NCI-H345 (cell line): ENCODE results near the gene PREX1.

Experiments
- DNase-seq: peaks from one replicate; lab custom pipeline; 2025; lab: John Stamatoyannopoulos, UW

PREX1 gene

DNA sequence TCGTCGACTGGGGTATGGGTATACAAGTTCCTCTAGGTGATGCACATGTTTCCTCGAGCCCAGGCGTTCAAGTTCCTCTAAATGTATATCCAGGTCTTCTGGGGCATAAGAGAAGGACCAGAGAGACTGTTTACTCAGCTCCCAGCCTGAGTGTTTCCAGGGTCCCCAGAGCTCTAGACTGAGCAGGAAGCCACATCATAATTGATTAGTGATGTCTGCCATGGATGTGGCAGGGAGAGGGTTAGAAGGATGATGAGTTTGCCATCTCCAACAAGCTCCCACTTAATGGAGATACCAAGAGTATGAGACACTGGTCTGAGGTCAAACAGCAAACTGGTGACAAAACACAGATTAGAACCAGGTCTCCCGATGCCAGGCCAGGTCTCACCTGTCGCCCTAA, 74.8 kb downstream of the PREX1 start:
- peak; percentile 3 for DNase-seq

DNA sequence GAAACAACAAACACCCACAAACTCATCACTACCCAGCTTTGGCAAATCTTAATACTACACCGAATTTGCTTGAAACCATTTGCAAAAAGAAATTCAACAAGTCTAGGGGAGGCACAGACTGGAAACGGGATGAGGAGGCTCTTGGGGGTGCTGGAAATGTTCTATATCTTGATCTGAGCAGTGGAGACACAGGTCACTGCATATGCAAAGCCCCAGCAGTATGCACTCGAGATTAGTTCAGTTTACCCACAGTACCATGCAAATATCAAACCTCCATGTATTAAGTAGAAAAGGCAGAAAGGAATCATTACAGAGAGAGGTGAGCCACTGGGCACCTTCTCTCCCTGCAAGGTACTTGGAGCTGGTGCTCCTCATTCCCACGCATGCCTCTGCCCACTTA, 75.9 kb downstream of the PREX1 start:
- DNase-seq: no peak

DNA sequence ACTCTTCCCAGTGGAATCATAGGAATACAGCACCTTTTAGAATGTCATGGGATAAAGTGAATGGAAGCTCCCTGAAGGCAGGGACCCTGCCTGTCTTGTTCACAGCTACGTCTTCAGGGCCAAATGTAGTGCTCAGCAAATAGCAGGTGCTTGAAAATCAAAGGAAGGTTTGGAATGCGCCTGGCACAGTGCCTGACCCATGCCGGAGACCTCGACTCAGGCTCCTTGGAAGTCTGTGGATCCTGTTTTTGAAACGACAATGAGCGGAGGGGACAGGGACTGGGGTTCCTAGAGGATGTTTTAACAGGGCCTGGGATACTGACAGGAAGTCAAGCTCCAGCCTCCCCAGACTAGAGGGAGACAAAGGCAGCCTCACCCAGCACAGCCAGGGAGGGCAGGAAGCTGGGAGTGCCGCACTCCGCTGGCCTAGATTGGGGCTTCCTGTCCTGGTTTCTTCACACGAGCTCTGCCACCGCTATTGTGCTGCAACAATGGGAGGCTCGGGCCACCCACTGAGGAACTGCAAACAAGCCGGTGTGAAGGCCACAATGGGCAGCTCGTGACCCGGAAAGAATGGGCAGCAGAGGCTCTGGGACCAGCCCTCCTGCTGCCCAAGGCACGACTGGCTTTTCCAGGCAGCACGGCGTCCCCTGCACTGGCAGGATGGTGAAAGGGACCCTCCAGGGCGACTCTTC, 76.7 kb downstream of the PREX1 start:
- DNase-seq: peak; percentile 80

DNA sequence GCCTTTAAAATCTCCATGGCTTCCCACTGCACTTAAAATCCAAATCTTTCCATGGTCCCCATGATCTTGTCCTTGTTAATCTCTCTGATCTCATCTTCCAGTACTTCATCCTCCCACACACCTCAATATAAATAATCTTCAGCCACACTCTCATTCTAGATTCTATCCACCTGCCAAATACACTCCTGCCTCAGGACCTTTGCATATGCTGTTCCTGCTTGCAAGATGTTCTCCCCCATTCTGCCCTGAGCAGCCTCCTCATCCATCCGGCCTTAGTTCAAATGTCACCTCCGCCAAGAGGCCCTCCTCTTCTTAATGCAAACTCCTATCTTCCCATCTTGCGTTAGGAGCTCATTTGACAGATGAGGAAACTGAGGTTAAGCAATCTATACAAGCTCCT, 77.4 kb downstream of the PREX1 start:
- DNase-seq: no peak

- DNase-seq: no peak
These were observed 78.4 kb downstream of the PREX1 start for GRCh38 chr20:48749437-48749836.

GRCh38 chr20:48748556-48748955, 79.2 kb downstream of the PREX1 start:
- DNase-seq: no peak

DNA sequence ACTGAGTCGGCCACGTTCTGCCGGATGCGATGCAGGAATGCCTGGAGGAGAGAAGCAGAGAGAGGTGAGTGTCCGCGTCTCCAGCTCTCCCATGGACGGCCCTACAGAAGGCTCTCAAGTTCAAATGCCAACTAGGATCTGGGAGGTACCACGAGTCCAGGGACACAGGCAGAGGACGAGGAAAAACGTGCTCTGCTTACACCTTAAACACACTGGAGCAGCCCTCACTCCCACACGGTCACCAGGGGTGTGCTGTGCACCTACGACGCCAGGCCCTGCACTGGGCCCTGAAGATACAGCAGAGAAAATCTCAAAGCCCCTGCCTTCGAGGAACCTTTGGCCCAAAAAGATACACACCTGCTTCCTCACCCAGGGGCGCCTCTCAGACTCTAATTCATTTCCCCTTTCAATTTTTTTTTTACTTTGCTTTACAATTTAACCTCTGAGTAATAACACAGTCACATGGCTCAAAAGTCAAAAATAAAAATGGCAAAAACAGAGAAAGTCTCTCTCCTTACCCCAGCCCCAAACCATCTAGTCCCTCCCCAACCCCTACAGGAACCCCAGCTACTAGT, 79.9 kb downstream of the PREX1 start:
- no peak for DNase-seq

GRCh38 chr20:48745330-48745729, 82.5 kb downstream of the PREX1 start:
- no peak for DNase-seq

DNA sequence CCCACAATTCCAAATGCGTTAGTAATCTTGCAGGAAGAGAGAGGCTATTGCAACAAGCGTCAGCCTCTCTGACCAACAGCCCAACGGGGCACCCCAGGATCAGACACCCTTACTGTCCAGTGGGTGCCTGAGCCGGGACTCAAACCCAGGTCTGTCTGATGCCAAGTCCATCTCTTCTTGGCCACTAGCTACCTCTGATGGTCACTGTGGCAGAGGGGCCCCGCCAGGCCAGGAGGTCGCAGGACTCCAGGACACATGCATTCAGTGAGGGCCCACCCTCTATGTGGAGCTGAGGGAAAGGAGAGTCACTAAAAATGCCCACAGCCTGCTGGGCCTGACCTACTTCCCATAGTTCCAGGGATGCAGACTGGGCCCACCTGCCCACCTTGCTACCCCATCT, 83.3 kb downstream of the PREX1 start:
- DNase-seq: no peak

- DNase-seq: no peak
These were observed 84.0 kb downstream of the PREX1 start for GRCh38 chr20:48743807-48744206.

DNA sequence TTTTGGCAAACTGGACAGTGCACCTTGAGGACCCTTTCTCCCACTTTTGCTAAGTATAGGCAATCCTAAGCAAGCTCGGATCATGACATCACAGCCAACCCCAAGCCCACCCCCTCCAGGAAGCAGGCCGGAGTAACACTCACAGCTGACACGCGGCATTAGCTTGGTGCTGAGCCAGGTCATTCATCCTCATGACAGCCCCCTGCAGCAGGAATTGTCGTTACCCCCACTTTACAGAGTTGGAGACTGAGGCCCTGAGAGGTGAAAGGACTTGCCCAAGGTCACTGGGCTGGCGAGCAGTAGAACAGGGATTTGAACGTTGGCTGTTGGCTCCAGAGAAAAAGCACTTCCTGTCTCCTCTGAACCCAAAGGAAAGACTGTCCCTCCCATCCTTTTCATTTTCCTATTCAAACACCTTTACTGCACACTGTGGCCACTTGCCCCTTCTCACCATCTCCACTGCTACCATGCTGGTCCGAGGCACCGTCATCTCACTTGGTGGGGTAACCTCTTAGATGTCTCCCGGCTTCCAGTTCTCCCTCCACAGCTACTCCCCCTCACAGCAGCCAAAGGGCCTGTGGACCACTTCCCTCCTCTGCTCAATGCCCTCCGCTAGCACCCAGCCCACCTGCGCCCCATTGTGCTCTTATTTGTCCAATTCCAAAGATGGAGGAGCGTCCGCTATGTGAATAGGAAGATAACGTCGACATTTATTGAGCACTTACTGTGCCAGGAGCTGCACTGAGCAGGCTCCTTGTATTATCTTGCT, 84.7 kb downstream of the PREX1 start:
- DNase-seq: no peak

DNA sequence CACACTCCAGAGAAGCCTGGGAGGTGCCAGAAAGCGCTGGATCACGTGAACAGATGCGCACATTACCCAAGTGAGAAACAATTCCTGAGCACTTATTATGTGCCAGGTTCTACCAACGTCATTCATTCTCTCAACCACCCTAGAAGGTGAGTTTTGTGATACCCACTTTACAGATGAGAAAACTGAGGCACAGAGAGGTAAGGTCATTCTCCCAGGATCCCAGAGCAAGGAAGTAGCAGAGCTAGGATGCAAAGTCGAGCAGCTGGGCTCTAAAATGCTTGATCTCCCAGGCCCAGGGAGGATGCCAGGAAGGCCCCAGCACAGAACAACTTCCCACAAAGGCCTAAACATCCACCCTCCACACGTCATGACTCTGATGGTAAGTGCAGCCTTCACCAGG, 85.6 kb downstream of the PREX1 start:
- DNase-seq: no peak

- no peak for DNase-seq
These were observed 86.1 kb downstream of the PREX1 start for GRCh38 chr20:48741669-48742068.

DNA sequence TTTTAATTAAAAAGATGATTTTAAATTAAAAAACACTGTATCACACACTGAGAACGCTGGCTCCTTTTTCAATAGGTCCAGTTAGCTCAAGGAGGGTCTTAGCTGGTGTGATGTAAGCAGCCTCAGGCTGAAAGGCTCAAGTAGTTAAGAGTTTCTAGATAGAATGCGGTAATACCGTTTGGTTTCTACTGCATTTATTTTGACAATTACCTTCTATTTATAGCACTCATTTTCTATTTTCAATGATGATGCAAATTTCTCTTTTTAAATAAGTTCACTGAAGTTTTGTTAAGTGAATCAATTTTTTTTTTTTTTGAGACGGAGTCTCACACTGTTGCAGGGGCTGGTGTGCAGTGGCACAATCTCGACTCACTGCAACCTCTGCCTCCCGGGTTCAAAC, 87.1 kb downstream of the PREX1 start:
- DNase-seq: no peak

DNA sequence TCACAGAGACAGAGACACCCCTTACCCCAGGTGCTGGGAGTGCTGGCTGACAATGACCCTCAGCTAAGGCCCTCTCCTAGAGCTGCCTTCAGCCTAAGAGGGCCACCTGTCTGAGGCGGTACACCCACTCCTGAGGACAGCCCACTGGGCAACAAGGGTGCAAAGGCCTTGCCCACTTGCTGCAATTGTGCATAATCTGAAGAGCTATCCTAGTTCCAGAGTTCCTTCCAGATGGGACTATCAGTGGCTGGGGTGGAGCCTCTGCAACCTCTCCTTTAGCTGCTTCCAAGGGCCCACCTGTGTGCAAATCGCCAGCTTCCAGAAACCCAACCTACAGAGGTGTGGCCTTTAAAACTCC, 87.5 kb downstream of the PREX1 start:
- peak; percentile 28 for DNase-seq

- DNase-seq: no peak
These were observed 88.2 kb downstream of the PREX1 start for GRCh38 chr20:48739395-48740291.

DNA sequence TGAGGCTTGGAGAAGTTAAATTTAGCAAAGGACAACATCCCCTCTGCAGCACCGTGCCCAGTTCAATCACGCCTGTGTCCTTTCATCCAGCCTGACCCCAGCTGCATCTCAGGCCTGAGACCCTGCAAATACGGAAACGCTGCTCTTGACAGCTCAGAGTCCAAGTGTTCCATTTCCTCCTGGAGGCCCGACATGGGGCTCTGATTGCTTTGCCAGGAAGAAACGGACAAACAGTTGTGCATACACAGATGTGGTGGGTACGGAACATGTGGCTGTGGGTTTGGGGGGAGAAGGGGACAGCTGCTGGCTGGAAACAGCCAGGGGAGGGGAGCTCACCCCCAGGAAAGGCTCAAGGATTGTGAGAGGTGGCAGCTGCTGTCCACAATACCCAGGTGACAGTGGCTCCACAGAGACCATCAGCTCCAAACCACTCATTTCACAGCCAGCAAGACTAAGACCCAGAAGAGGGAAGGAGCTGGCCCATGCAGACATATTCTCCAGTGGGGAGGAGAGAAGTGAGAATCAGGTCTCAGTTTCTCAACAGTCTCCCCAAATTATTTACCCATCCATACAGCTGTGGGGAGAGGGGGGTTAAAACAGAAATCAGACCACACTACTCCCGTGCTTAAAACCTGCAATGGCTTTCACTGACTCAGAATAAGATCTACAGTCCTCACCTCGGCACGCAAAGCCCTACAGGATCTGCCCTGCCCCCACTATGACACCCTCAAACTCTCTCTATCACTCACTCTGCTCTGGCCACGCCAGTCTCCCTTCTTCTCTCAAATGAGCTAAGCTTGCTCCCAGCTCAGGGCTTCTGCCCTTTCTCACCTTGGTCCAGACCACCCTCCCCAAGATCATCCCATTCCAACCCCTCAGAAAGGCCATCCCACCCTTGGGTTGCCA, 89.1 kb downstream of the PREX1 start:
- no peak for DNase-seq

DNA sequence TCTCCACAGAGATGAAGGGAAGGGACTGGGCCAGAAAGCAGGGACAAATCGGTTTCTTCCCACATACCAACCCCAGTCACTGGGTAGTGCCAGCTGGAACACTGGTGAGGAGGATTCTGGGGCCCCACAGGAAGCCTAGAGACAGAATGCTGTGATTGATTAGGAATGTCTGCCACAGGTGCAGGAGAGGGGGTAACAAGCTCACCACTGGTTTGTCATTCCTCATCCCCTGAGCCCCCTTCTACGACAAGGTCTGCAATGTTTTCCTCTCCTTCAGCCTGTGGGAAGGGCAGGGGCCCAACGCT, 89.8 kb downstream of the PREX1 start:
- no peak for DNase-seq

DNA sequence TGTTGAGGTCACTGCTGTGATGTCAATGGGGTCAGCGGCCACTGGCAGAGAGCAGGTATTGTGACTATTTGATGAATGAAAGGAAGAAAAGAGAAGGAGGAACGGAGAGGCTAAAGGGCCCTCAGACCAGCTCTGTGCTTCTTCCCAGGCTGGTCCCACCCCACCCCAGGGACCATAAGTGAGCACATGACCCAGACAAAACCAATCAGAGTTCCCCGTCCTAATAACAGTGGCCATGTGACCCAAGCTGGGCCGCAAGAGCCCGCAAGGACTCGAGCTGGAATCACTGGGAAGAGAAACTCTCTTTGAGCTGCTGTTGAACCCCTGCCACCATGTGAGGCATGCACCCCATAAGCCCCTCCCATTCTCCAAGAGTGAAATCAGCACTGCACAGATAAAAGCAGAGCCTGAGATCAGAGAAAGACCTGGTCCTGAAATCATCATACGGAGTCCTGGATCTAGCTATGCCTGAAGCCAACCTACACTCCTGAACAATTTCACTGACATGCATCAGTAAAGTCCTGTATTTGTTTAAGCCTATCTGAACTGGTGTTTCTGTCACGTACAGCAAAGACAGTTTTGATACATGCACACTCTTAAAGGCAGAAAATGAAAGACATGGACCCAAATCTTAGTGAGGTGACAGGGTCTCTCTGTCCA, 90.2 kb downstream of the PREX1 start:
- DNase-seq: no peak

- no peak for DNase-seq
These were observed 91.2 kb downstream of the PREX1 start for GRCh38 chr20:48736636-48737035.

DNA sequence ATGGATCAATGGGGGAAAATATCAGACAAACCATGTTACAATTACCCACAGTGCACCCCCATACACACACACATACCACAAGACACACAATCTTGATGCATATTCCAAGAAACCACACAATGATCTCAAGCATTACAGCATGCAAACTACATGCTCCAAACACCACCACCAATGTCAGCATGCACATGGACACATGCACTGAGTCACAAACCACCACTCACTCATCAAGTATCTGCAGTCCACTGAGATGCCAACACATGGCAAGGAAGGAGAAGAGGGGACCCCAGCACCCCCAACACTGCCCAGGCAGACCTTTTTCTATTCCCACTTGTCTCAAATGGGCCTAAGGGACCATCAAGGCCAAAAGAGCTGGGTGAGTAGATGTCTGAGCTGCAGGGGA, 91.6 kb downstream of the PREX1 start:
- no peak for DNase-seq
